Neural progenitor cell (in vitro differentiated cells): ENCODE measurements around the gene ITLN2. TPM values are rescaled to one million over a fixed set of nuclear protein-coding genes. Genes with fewer than 3 reads are reported as not detected.

Experiments
- DNase-seq: peaks from one replicate; pipeline ENCODE4 v3.0.0-alpha.2; 2016; ENCODE audit warnings: low spot score
- H2AFZ ChIP-seq: fragments of 200-600 bp; sonication (generic); replicated peaks from 2 replicates; pipeline ENCODE4 v1.6.1; 2016; ENCODE audit warnings: antibody characterized with exemption
- H3F3A ChIP-seq: fragments of 200-600 bp; sonication (generic); 2 replicates; pipeline ENCODE4 v1.6.1; 2016; ENCODE audit warnings: antibody characterized with exemption, low read depth
- H3K27ac ChIP-seq: fragments of 200-600 bp; sonication (generic); 2 replicates; pipeline ENCODE4 v1.5.1; 2016; ENCODE audit warnings: mild to moderate bottlenecking
- H3K27me3 ChIP-seq: fragments of 200-600 bp; sonication (generic); 2 replicates; pipeline ENCODE4 v1.6.1; 2016; ENCODE audit warnings: mild to moderate bottlenecking, moderate library complexity
- H3K36me3 ChIP-seq: fragments of 200-600 bp; sonication (generic); 2 replicates; pipeline ENCODE4 v1.5.1; 2016
- H3K4me1 ChIP-seq: fragments of 200-600 bp; sonication (generic); 2 replicates; pipeline ENCODE4 v1.6.1; 2016; ENCODE audit warnings: mixed run types
- H3K4me2 ChIP-seq: fragments of 200-600 bp; sonication (generic); 2 replicates; pipeline ENCODE4 v1.6.1; 2016
- H3K4me3 ChIP-seq: fragments of 200-600 bp; sonication (generic); 2 replicates; pipeline ENCODE4 v1.5.1; 2016
- H3K79me2 ChIP-seq: fragments of 200-600 bp; sonication (generic); 2 replicates; pipeline ENCODE4 v1.6.1; 2016; ENCODE audit warnings: low read depth
- H3K9ac ChIP-seq: fragments of 200-600 bp; sonication (generic); 2 replicates; pipeline ENCODE4 v1.6.1; 2016
- H3K9me3 ChIP-seq: fragments of 200-600 bp; sonication (generic); 2 replicates; pipeline ENCODE4 v1.5.1; 2016; ENCODE audit warnings: low read depth
- H4K20me1 ChIP-seq: fragments of 200-600 bp; sonication (generic); 2 replicates; pipeline ENCODE4 v1.6.1; 2016; ENCODE audit warnings: low read depth
- H3K27ac Mint-ChIP-seq: 3 replicates; pipeline ENCODE4 v1.8.0; 2021; ENCODE audit warnings: mixed read lengths
- H3K27me3 Mint-ChIP-seq: 2 replicates; pipeline ENCODE4 v1.8.0; 2022; ENCODE audit warnings: low read depth, mild to moderate bottlenecking, inconsistent platforms, moderate library complexity, mixed read lengths; ENCODE audit not compliant: insufficient read depth
- H3K36me3 Mint-ChIP-seq: 3 replicates; pipeline ENCODE4 v1.8.0; 2021; ENCODE audit warnings: mixed read lengths
- H3K4me1 Mint-ChIP-seq: 3 replicates; pipeline ENCODE4 v1.8.0; 2021; ENCODE audit warnings: mixed read lengths
- H3K4me3 Mint-ChIP-seq: 3 replicates; pipeline ENCODE4 v1.8.0; 2021; ENCODE audit warnings: mild to moderate bottlenecking, moderate library complexity, mixed read lengths
- H3K9me3 Mint-ChIP-seq: 3 replicates; pipeline ENCODE4 v1.8.0; 2020; ENCODE audit warnings: mixed read lengths
- CTCF ChIP-seq: fragments of 200-600 bp; sonication (generic); IDR thresholded peaks from 2 replicates; pipeline ENCODE4 v1.5.1; 2017; ENCODE audit warnings: antibody characterized with exemption, mild to moderate bottlenecking
- EZH2 ChIP-seq: fragments of 200-600 bp; sonication (generic); IDR thresholded peaks from 2 replicates; pipeline ENCODE4 v1.6.1; 2017; ENCODE audit warnings: antibody characterized with exemption, mild to moderate bottlenecking, moderate library complexity
- EZH2phosphoT487 ChIP-seq: fragments of 200-600 bp; sonication (generic); IDR thresholded peaks from 2 replicates; pipeline ENCODE4 v1.6.1; 2017; ENCODE audit warnings: antibody characterized with exemption
- total RNA-seq: library from RNA; depleted of rRNA; stranded (reverse); fragments of >200 nt; gene quantifications from 2 replicates; pipeline ENCODE4 v1.2.3, GENCODE V29; 2015; ENCODE audit warnings: low replicate concordance

The ITLN2 gene
- total RNA-seq, 1 donor from 2014 or later, result not detected

GRCh38 chr1:160975026-160975425 is 20.4 kb upstream of the ITLN2 start:
- no peaks in the 10 kb centered on the region for H3K79me2 ChIP-seq
- Mint-ChIP-seq H3K27me3 (no peaks in the 10 kb centered on the region), H3K27ac (peak overlapping the region; percentile 2), H3K9me3 (no peaks in the 10 kb centered on the region), H3K36me3 (no peaks in the 10 kb centered on the region), H3K4me3 (no peak overlapping the region), H3K4me1 (peaks cover 18% of the 10 kb centered on the region)
- TF ChIP-seq CTCF, result no peak
- no peak for TF ChIP-seq EZH2phosphoT487
- TF ChIP-seq EZH2, result no peak
- no peak overlapping the region for H3K9ac ChIP-seq
- no peak overlapping the region for H3K4me3 ChIP-seq
- H4K20me1 ChIP-seq, result no peaks in the 10 kb centered on the region
- no peaks in the 10 kb centered on the region for H3K36me3 ChIP-seq
- H3K4me1 ChIP-seq, result peaks cover 9% of the 10 kb centered on the region
- H2AFZ ChIP-seq, result no peak overlapping the region
- H3F3A ChIP-seq, result no peaks in the 10 kb centered on the region
- peaks cover under 1% of the 10 kb centered on the region for H3K27me3 ChIP-seq
- no peaks in the 10 kb centered on the region for H3K9me3 ChIP-seq
- no peak overlapping the region for H3K27ac ChIP-seq
- no peak for DNase-seq
- H3K4me2 ChIP-seq, result no peak overlapping the region

- no peak overlapping the region for H3K4me3 ChIP-seq
- Mint-ChIP-seq H3K27me3 (no peaks in the 10 kb centered on the region), H3K36me3 (no peaks in the 10 kb centered on the region), H3K9me3 (no peaks in the 10 kb centered on the region), H3K4me1 (peaks cover 18% of the 10 kb centered on the region), H3K27ac (no peak overlapping the region), H3K4me3 (no peak overlapping the region)
- peaks cover 9% of the 10 kb centered on the region for H3K4me1 ChIP-seq
- H3K9me3 ChIP-seq, result no peaks in the 10 kb centered on the region
- H3K36me3 ChIP-seq, result no peaks in the 10 kb centered on the region
- H4K20me1 ChIP-seq, result no peaks in the 10 kb centered on the region
- H3K79me2 ChIP-seq, result no peaks in the 10 kb centered on the region
- TF ChIP-seq CTCF (no peak), EZH2phosphoT487 (no peak), EZH2 (no peak)
- no peak overlapping the region for H3K4me2 ChIP-seq
- no peak overlapping the region for H3K27ac ChIP-seq
- no peak for DNase-seq
- no peaks in the 10 kb centered on the region for H3F3A ChIP-seq
- no peak overlapping the region for H2AFZ ChIP-seq
- H3K9ac ChIP-seq, result no peak overlapping the region
- no peaks in the 10 kb centered on the region for H3K27me3 ChIP-seq
Observed at GRCh38 chr1:160973491-160973890, 18.9 kb upstream of the ITLN2 start.

- Histone ChIP-seq H2AFZ (no peak overlapping the region), H3K4me1 (peaks cover 9% of the 10 kb centered on the region), H3K9me3 (no peaks in the 10 kb centered on the region), H4K20me1 (no peaks in the 10 kb centered on the region), H3K27me3 (no peaks in the 10 kb centered on the region), H3K27ac (no peak overlapping the region), H3K4me2 (no peak overlapping the region), H3K79me2 (no peaks in the 10 kb centered on the region), H3K36me3 (no peaks in the 10 kb centered on the region), H3K4me3 (no peak overlapping the region), H3F3A (no peaks in the 10 kb centered on the region), H3K9ac (no peak overlapping the region)
- H3K9me3 Mint-ChIP-seq, result no peaks in the 10 kb centered on the region
- peaks cover 18% of the 10 kb centered on the region for H3K4me1 Mint-ChIP-seq
- H3K27ac Mint-ChIP-seq, result peak overlapping the region; percentile 52
- DNase-seq, result no peak
- H3K27me3 Mint-ChIP-seq, result no peaks in the 10 kb centered on the region
- H3K36me3 Mint-ChIP-seq, result no peaks in the 10 kb centered on the region
- no peak overlapping the region for H3K4me3 Mint-ChIP-seq
- no peak for TF ChIP-seq EZH2phosphoT487
- no peak for TF ChIP-seq EZH2
- TF ChIP-seq CTCF, result no peak
Observed at GRCh38 chr1:160972939-160973338, 18.3 kb upstream of the ITLN2 start.
